ENCODE results near the gene RALGDS.
A peak's percentile ranks its signal among the peaks of the same experiment; 100 is the strongest.

RALGDS gene

GRCh38 chr9:133048595-133048994 is 72.4 kb downstream of the RALGDS start:
- DNase-seq = peak; percentile 10 to 24
